Measurements from ENCODE around the gene PKP2. TPM values are rescaled to one million over a fixed set of nuclear protein-coding genes. Genes with fewer than 3 reads are reported as not detected.

Gene PKP2
- total RNA-seq, 2 donors from 2014 or later, result 28.0 to 35.2 TPM

Other genes with a start within 250 kb of the PKP2 start
- gene DNM1L, start 217.5 kb downstream of the PKP2 start, total RNA-seq, result 10 to 100 TPM; 37.3 to 47.5 TPM
- gene YARS2, start 140.9 kb downstream of the PKP2 start, total RNA-seq, result 10 to 100 TPM; 19.2 to 26.2 TPM

Data from prostate gland (tissue), 2 donors.